ENCODE data around the gene RPH3AL. TPM values are rescaled to one million over a fixed set of nuclear protein-coding genes. Genes with fewer than 3 reads are reported as not detected.

The RPH3AL gene
- total RNA-seq, 1 experiment from 2014 or later = 26.0 TPM

DNA sequence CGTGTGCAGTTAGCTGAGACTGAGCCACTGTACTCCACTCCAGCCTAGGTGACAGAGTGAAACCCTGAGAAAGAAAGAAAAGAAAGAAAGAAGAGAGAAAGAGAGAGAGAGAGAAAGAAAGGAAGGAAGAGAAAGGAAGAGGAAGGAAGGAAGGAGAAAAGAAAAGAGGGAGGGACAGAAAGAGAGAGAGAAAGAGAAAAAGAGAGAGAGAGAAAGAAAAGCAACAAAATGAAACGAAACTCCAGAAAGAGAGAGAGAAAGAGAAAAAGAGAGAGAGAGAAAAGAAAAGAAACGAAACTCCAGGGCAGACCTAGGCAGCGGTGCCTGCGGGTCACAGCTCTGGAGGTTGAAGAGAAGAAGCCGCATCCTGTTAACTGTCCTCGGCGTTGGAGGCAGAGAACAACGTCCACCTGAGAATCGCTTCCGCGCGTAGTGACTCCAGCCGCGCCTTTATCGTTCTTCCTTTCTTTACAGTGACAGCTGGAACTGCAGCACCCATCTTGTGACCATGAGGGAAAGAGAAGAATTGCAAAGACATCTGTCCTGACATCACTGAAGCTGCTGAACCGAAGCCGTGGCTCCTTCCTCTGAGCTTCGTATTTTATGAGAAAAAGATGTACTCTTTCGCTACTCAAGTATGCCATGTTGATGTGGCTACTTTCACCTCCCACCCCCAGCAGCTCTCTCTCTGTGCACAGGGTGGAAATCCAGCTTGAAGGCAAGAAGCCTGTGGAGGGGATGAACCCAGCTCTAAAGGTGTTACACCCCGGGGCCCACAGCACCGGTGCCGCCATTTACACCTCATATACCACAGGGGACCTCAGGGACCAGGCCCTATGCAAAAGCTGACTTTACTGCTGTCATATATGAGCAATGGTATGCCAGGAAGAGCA, 114.3 kb downstream of the RPH3AL start:
- TF ChIP-seq, protein P1, sequence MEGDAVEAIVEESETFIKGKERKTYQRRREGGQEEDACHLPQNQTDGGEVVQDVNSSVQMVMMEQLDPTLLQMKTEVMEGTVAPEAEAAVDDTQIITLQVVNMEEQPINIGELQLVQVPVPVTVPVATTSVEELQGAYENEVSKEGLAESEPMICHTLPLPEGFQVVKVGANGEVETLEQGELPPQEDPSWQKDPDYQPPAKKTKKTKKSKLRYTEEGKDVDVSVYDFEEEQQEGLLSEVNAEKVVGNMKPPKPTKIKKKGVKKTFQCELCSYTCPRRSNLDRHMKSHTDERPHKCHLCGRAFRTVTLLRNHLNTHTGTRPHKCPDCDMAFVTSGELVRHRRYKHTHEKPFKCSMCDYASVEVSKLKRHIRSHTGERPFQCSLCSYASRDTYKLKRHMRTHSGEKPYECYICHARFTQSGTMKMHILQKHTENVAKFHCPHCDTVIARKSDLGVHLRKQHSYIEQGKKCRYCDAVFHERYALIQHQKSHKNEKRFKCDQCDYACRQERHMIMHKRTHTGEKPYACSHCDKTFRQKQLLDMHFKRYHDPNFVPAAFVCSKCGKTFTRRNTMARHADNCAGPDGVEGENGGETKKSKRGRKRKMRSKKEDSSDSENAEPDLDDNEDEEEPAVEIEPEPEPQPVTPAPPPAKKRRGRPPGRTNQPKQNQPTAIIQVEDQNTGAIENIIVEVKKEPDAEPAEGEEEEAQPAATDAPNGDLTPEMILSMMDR (conservative IDR thresholded peaks at IDR 0.05) = no peak
- TF ChIP-seq EZH2 (IDR thresholded peaks at IDR 0.05; ENCODE audit: low read depth) = no peak
- intact Hi-C loops (cut with micrococcal nuclease; ENCODE audit: unreplicated experiment) = no loop called here
- H3K27ac ChIP-seq = no peak overlapping the region
- H3K4me3 ChIP-seq = no peak overlapping the region
- no peak overlapping the region for H2AFZ ChIP-seq
- 0 out of 2 replicates have a peak, but pooled peaks cover 4% of the 10 kb centered on the region for H3F3A ChIP-seq (ENCODE audit: insufficient read depth, low read depth)
- BruUV-seq (replicated peaks) = no TSS peak
- no peaks in the 10 kb centered on the region for H3K27me3 ChIP-seq (ENCODE audit: insufficient read depth, low read depth)
- no peaks in the 10 kb centered on the region for H3K79me2 ChIP-seq (ENCODE audit: low read depth)
- ChIA-PET CTCF (no interaction called here), POLR2A (ENCODE audit: unreplicated experiment) (no interaction called here)
- no peaks in the 10 kb centered on the region for H3K36me3 ChIP-seq (ENCODE audit: low read depth)
- no peak for DNase-seq
- no peaks in the 10 kb centered on the region for H3K9me3 ChIP-seq (ENCODE audit: insufficient read depth, low read depth)
- no peaks in the 10 kb centered on the region for H3K4me1 ChIP-seq (replicated peaks; ENCODE audit: insufficient read depth)
- no peak overlapping the region for H3K4me2 ChIP-seq
- no peaks in the 10 kb centered on the region for H4K20me1 ChIP-seq (ENCODE audit: insufficient read depth)
- no peaks in the 10 kb centered on the region for H3K9me2 ChIP-seq (ENCODE audit: insufficient read depth)

DNA sequence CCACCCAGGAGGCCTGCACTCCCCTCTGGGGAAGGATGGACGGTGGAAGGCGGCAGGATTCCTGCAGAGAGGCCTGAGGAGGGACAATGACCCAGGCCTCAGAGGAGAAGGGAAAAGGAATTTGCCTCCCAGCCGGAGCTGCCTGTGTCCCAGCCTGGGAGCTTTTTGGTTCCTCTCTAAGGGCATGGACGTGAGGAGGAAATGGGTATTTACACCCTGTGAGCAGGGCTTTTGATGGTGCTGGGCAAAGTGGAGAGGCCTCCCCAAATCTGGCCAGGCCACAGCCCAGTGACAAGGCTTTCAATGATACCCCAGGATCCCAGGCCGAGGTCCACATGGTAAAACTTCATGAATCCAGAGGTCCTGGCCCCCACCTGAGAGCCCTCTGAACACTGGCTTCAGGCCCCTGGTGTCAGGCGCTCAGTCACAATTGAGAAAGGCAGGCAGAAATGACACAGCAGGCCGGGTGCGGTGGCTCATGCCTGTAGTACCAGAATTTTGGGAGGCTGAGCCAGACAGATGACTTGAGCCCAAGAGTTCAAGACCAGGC, 115.1 kb downstream of the RPH3AL start:
- Histone ChIP-seq H3F3A (ENCODE audit: insufficient read depth, low read depth) (0 out of 2 replicates have a peak, but pooled peaks cover 4% of the 10 kb centered on the region), H3K27ac (no peak overlapping the region), H2AFZ (no peak overlapping the region), H3K27me3 (ENCODE audit: insufficient read depth, low read depth) (no peaks in the 10 kb centered on the region), H3K4me1 (replicated peaks; ENCODE audit: insufficient read depth) (no peaks in the 10 kb centered on the region), H3K9me3 (ENCODE audit: insufficient read depth, low read depth) (no peaks in the 10 kb centered on the region), H3K79me2 (ENCODE audit: low read depth) (no peaks in the 10 kb centered on the region), H3K4me3 (no peak overlapping the region), H3K9me2 (ENCODE audit: insufficient read depth) (no peaks in the 10 kb centered on the region), H4K20me1 (ENCODE audit: insufficient read depth) (no peaks in the 10 kb centered on the region), H3K36me3 (ENCODE audit: low read depth) (no peaks in the 10 kb centered on the region), H3K4me2 (no peak overlapping the region)
- intact Hi-C loops (cut with micrococcal nuclease; ENCODE audit: unreplicated experiment) = no loop called here
- DNase-seq = no peak
- CTCF ChIA-PET = no interaction called here
- POLR2A ChIA-PET (ENCODE audit: unreplicated experiment) = no interaction called here
- TF ChIP-seq, protein P1 (conservative IDR thresholded peaks at IDR 0.05) = no peak
- no peak for TF ChIP-seq EZH2 (IDR thresholded peaks at IDR 0.05; ENCODE audit: low read depth)
- no TSS peak for BruUV-seq (replicated peaks)

DNA sequence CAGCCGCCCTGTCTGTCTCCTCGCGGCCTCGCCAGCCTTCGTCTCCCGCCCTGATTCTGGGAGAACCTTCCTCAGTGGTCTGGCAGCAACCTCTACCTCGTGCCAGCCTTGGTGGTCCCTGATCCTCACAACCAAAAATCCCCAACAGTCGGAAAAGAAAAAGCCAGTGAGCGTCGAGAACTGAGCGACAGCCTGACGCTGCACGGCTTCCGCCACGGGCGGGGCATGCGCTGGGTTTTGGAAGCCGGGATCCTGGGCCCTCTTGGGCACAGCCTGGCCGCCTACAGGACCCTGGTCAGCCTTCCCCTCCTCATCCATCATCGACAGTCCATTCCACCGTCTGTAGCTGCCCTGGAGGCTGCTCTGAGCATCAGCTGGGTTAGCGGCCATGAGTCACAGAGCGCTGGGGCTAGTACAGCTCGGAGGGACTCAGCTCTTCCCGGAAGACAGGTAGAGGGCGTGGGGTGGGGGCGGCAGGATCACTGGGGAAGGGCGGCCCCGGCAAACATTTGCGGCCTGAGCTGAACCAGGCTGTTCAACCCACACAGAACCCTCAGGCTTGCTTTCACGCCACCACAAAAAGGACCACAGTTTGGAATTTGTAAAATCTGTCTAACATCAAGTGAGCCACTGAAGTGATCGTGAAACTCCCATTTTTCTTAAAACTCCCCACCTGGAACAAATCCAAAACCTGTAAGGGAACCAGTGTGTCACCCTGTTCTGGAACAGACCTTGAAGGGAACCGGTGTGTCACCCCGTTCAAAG, 115.8 kb downstream of the RPH3AL start:
- H3K27me3 ChIP-seq (ENCODE audit: insufficient read depth, low read depth) = no peaks in the 10 kb centered on the region
- ChIA-PET POLR2A (ENCODE audit: unreplicated experiment) (no interaction called here), CTCF (interaction anchor here (0.6 kb wide), 1 partner anchor 176 kb away, joined by 9 read pairs; no protein-coding TSS in a partner anchor)
- H3K9me2 ChIP-seq (ENCODE audit: insufficient read depth) = no peaks in the 10 kb centered on the region
- H2AFZ ChIP-seq = no peak overlapping the region
- H3K4me1 ChIP-seq (replicated peaks; ENCODE audit: insufficient read depth) = no peaks in the 10 kb centered on the region
- H3F3A ChIP-seq (ENCODE audit: insufficient read depth, low read depth) = 0 out of 2 replicates have a peak, but pooled peaks cover 2% of the 10 kb centered on the region
- no peak overlapping the region for H3K27ac ChIP-seq
- H3K4me3 ChIP-seq = no peak overlapping the region
- TF ChIP-seq, protein P1 (conservative IDR thresholded peaks at IDR 0.05) = no peak
- TF ChIP-seq EZH2 (IDR thresholded peaks at IDR 0.05; ENCODE audit: low read depth) = no peak
- no peaks in the 10 kb centered on the region for H3K79me2 ChIP-seq (ENCODE audit: low read depth)
- H4K20me1 ChIP-seq (ENCODE audit: insufficient read depth) = no peaks in the 10 kb centered on the region
- no peak overlapping the region for H3K4me2 ChIP-seq
- BruUV-seq (replicated peaks) = no TSS peak
- DNase-seq = no peak
- H3K36me3 ChIP-seq (ENCODE audit: low read depth) = no peaks in the 10 kb centered on the region
- intact Hi-C loops (cut with micrococcal nuclease; ENCODE audit: unreplicated experiment) = no loop called here
- H3K9me3 ChIP-seq (ENCODE audit: insufficient read depth, low read depth) = no peaks in the 10 kb centered on the region
